GM12864 (cell line): ENCODE measurements around the gene HERC6.
"Not testable (repeated sequence)": the region's sequence is repeated elsewhere in the genome, so short reads cannot be mapped to it uniquely, and the experiment has no call there.

Experiments used
- DNase-seq: peaks from one replicate; pipeline ENCODE4 v3.0.0-alpha.2; 2011; ENCODE audit warnings: low read depth
- H3K4me3 ChIP-seq: 2 replicates; pipeline ENCODE4 v1.5.1; 2011; ENCODE audit warnings: mild to moderate bottlenecking, low read depth, low read length, control low read depth
- CTCF ChIP-seq: IDR thresholded peaks from 2 replicates; pipeline ENCODE4 v1.5.1; 2011; ENCODE audit warnings: low read depth, mild to moderate bottlenecking, moderate library complexity, low read length, control low read depth, inconsistent platforms; ENCODE audit errors: missing control alignments

HERC6 gene

GRCh38 chr4:88352062-88352740 is 26.5 kb upstream of the HERC6 start:
- TF ChIP-seq CTCF = no peak
- no peak overlapping the region for H3K4me3 ChIP-seq
- DNase-seq = no peak

GRCh38 chr4:88353324-88353723 is 25.3 kb upstream of the HERC6 start:
- H3K4me3 ChIP-seq = no peak overlapping the region
- no peak for TF ChIP-seq CTCF
- DNase-seq = no peak

GRCh38 chr4:88356771-88357170 is 21.9 kb upstream of the HERC6 start:
- TF ChIP-seq CTCF = no peak

GRCh38 chr4:88357262-88357661 is 21.4 kb upstream of the HERC6 start:
- H3K4me3 ChIP-seq = no peak overlapping the region
- DNase-seq = no peak
- TF ChIP-seq CTCF = no peak

More at GRCh38 chr4:88356771-88357170, 21.9 kb upstream of the HERC6 start:
- H3K4me3 ChIP-seq = no peak overlapping the region
- DNase-seq = no peak

- no peak overlapping the region for H3K4me3 ChIP-seq
- TF ChIP-seq CTCF = no peak
- no peak for DNase-seq
These were observed 19.1 kb upstream of the HERC6 start for GRCh38 chr4:88359558-88359957.

GRCh38 chr4:88360256-88360655 is 18.4 kb upstream of the HERC6 start:
- no peak for TF ChIP-seq CTCF
- DNase-seq = no peak

GRCh38 chr4:88360791-88361190 is 17.9 kb upstream of the HERC6 start:
- no peak overlapping the region for H3K4me3 ChIP-seq
- DNase-seq = no peak
- no peak for TF ChIP-seq CTCF

More at GRCh38 chr4:88360256-88360655, 18.4 kb upstream of the HERC6 start:
- no peak overlapping the region for H3K4me3 ChIP-seq

GRCh38 chr4:88361217-88361773 is 17.4 kb upstream of the HERC6 start:
- H3K4me3 ChIP-seq, DNase-seq: not testable (repeated sequence)
